SK-N-SH (cell line): ENCODE measurements around the gene CENPQ. TPM values are rescaled to one million over a fixed set of nuclear protein-coding genes. Genes with fewer than 3 reads are reported as not detected.

ENCODE experiments used
- CTCF ChIA-PET: fragments of 300-600, 350-600 bp; formaldehyde crosslinking; extraction: SDS; loops from one replicate; lab custom pipeline; 2021; lab: Yijun Ruan, JAX
- POLR2A ChIA-PET: fragments of 350-600 bp; sonication (Branson Sonifier 250); formaldehyde crosslinking; extraction: SDS; loops from one replicate; lab custom pipeline; 2020; ENCODE audit warnings: antibody characterized with exemption, inconsistent platforms; lab: Yijun Ruan, JAX
- DNase-seq: peaks from one replicate; pipeline ENCODE4 v3.0.0; 2012
- H2AFZ ChIP-seq: fragments of 200-600 bp; sonication (generic); 2 replicates; pipeline ENCODE4 v1.8.1; 2016; ENCODE audit warnings: antibody characterized with exemption, mild to moderate bottlenecking, low read depth
- H3F3A ChIP-seq: fragments of 200-600 bp; sonication (generic); replicated peaks from 2 replicates; pipeline ENCODE3; 2016; ENCODE audit warnings: antibody characterized with exemption, mild to moderate bottlenecking; ENCODE audit not compliant: insufficient read depth
- H3K27ac ChIP-seq, 2 experiments: fragments of 200-500 bp in 1 of 2; fragments of 200-600 bp in 1 of 2; sonication (Bioruptor generic) in 1 of 2; sonication (generic), shearing (Covaris generic) in 1 of 2; 2 replicates each; pipeline versions ENCODE4 v1.5.1 to v1.6.1; 2014 to 2016; ENCODE audit warnings: low read depth in 2 of 2, inconsistent platforms in 1 of 2, low read length in 1 of 2, mild to moderate bottlenecking in 1 of 2, mixed read lengths in 1 of 2
- H3K27me3 ChIP-seq: fragments of 200-600 bp; sonication (generic), shearing (Covaris generic); 2 replicates; pipeline ENCODE4 v1.6.1; 2016; ENCODE audit warnings: mixed run types; ENCODE audit not compliant: insufficient read depth
- H3K36me3 ChIP-seq, 2 experiments: fragments of 200-500 bp in 1 of 2; fragments of 200-600 bp in 1 of 2; sonication (Bioruptor generic) in 1 of 2; sonication (generic) in 1 of 2; replicated peaks in 1 of 2; 2 replicates each; pipeline versions ENCODE3 to v1.5.1; 2014 to 2016; ENCODE audit warnings: low read length in 1 of 2, mild to moderate bottlenecking in 1 of 2; ENCODE audit not compliant: insufficient read depth in 2 of 2, control insufficient read depth in 1 of 2
- H3K4me1 ChIP-seq, 2 experiments: fragments of 200-500 bp in 1 of 2; fragments of 200-600 bp in 1 of 2; sonication (Bioruptor generic) in 1 of 2; sonication (generic), shearing (Covaris generic) in 1 of 2; 2 replicates each; pipeline versions ENCODE4 v1.5.1 to v1.6.1; 2014 to 2016; ENCODE audit warnings: low read depth in 1 of 2, low read length in 1 of 2, mixed run types in 1 of 2; ENCODE audit not compliant: insufficient read depth in 2 of 2, control insufficient read depth in 1 of 2
- H3K4me2 ChIP-seq: fragments of 200-600 bp; sonication (generic), shearing (Covaris generic); 2 replicates; pipeline ENCODE4 v1.6.1; 2017; ENCODE audit warnings: mixed run types
- H3K4me3 ChIP-seq, 2 experiments: fragments of 200-500 bp in 1 of 2; fragments of 200-600 bp in 1 of 2; sonication (Bioruptor generic) in 1 of 2; sonication (generic), shearing (Covaris generic) in 1 of 2; 2 replicates each; pipeline versions ENCODE4 v1.5.1 to v1.8.1; 2014 to 2016; ENCODE audit warnings: low read depth in 2 of 2, inconsistent platforms in 1 of 2, low read length in 1 of 2, mild to moderate bottlenecking in 1 of 2, mixed read lengths in 1 of 2, moderate library complexity in 1 of 2
- H3K79me2 ChIP-seq: fragments of 200-600 bp; sonication (generic); 2 replicates; pipeline ENCODE4 v1.8.1; 2017; ENCODE audit warnings: mild to moderate bottlenecking; ENCODE audit not compliant: insufficient read depth
- H3K9ac ChIP-seq: fragments of 200-600 bp; sonication (generic); 2 replicates; pipeline ENCODE4 v1.6.1; 2017; ENCODE audit warnings: mixed run types
- H3K9me2 ChIP-seq: fragments of 200-600 bp; sonication (generic); 2 replicates; pipeline ENCODE4 v1.6.1; 2017; ENCODE audit warnings: mixed run types
- H3K9me3 ChIP-seq: fragments of 200-600 bp; sonication (generic); 2 replicates; pipeline ENCODE4 v1.6.1; 2017; ENCODE audit warnings: mixed run types, mild to moderate bottlenecking, moderate library complexity
- H4K20me1 ChIP-seq: fragments of 200-600 bp; sonication (generic); 2 replicates; pipeline ENCODE4 v1.6.1; 2017; ENCODE audit warnings: mild to moderate bottlenecking, mixed run types; ENCODE audit not compliant: insufficient read depth
- EZH2phosphoT487 ChIP-seq: fragments of 200-600 bp; sonication (generic); IDR thresholded peaks from 2 replicates; pipeline ENCODE4 v1.6.1; 2017; ENCODE audit warnings: low read depth, mixed run types, mild to moderate bottlenecking, antibody characterized with exemption, moderate library complexity, borderline replicate concordance
- FOSL2 ChIP-seq: IDR thresholded peaks from 2 replicates; pipeline ENCODE4 v1.4.0; 2012; ENCODE audit warnings: low read depth, mild to moderate bottlenecking, moderate library complexity, borderline replicate concordance
- GABPA ChIP-seq: IDR thresholded peaks from 2 replicates; pipeline ENCODE4 v1.4.0; 2012; ENCODE audit warnings: low read depth, mild to moderate bottlenecking
- MXI1 ChIP-seq: IDR thresholded peaks from 2 replicates; pipeline ENCODE4 v1.6.1; 2012; ENCODE audit warnings: mild to moderate bottlenecking, low read depth, low read length, improper control_type of control experiment
- NFIC ChIP-seq: IDR thresholded peaks from 2 replicates; pipeline ENCODE4 v1.4.0; 2012; ENCODE audit warnings: borderline replicate concordance
- POLR2AphosphoS5 ChIP-seq: IDR thresholded peaks from 2 replicates; pipeline ENCODE4 v1.6.1; 2012; ENCODE audit warnings: low read depth, low read length
- RAD21 ChIP-seq: IDR thresholded peaks from 2 replicates; pipeline ENCODE4 v1.6.1; 2012; ENCODE audit warnings: mild to moderate bottlenecking, low read length
- RXRA ChIP-seq: IDR thresholded peaks from 2 replicates; pipeline ENCODE4 v1.4.0; 2012; ENCODE audit warnings: low read depth, mild to moderate bottlenecking, borderline replicate concordance
- SMC3 ChIP-seq: IDR thresholded peaks from 2 replicates; pipeline ENCODE4 v1.6.1; 2012; ENCODE audit warnings: low read depth, low read length, improper control_type of control experiment
- TCF12 ChIP-seq: IDR thresholded peaks from 2 replicates; pipeline ENCODE4 v1.4.0; 2012
- TEAD4 ChIP-seq: IDR thresholded peaks from 2 replicates; pipeline ENCODE4 v1.4.0; 2012; ENCODE audit warnings: mild to moderate bottlenecking, borderline replicate concordance; ENCODE audit not compliant: insufficient read depth
- YY1 ChIP-seq: IDR thresholded peaks from 2 replicates; pipeline ENCODE4 v1.4.0; 2012; ENCODE audit warnings: low read depth, mild to moderate bottlenecking
- WGBS: methylation state at CpG from one replicate; pipeline ENCODE4 v1.1.6; 2017; ENCODE audit warnings: low lambda C conversion rate; 5-methylcytosine and 5-hydroxymethylcytosine counted together
- polyA plus RNA-seq, 3 experiments: library from polyadenylated mRNA; depleted of rRNA; stranded (reverse); fragments of >200 nt; gene quantifications; 2 replicates each; pipeline ENCODE4 v1.2.3, GENCODE V29; 2012
- TF ChIP-seq, protein P1 (sequence below): IDR thresholded peaks from 2 replicates; pipeline ENCODE4 v1.4.0; 2012; ENCODE audit warnings: low read depth, borderline replicate concordance
- TF ChIP-seq, protein P2 (sequence below): IDR thresholded peaks from 2 replicates; pipeline ENCODE4 v1.4.0; 2012; ENCODE audit warnings: low read depth
- TF ChIP-seq, protein P3 (sequence below): IDR thresholded peaks from 2 replicates; pipeline ENCODE4; 2012
- TF ChIP-seq, protein P4 (sequence below): fragments of 200-600 bp; sonication (generic); IDR thresholded peaks from 2 replicates; pipeline ENCODE4 v1.6.1; 2017; ENCODE audit warnings: antibody characterized with exemption, mild to moderate bottlenecking, moderate library complexity

Gene CENPQ
- polyA plus RNA-seq, 1 of the 3 experiments (the other 2 are of a cell fraction): 2.5 TPM

DNA sequence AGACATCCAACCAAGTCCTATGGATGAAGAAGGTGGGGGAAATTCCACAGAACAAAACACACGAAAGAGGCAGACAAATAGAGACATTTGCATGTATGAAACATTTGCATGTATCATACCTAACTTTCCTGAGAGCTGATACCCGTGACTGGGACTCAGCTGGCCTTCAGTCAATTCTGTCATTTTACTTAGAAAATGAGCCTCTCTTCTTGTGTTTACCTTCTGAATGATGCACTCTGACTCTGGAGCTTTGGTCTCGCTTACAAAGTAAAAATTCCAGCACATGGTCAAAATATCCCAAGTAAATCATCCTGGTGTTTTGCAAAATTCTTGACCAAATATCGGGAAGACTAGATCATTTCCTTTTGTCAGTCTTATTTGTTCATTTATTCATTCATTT is 47.0 kb upstream of the CENPQ start:
- WGBS: 34% methylated on average over 4 of the region's 4 CpGs
- ChIA-PET POLR2A (no interaction called here), CTCF (interaction anchor here (1.3 kb wide), 1 partner anchor 1628 kb away, joined by 3 read pairs; no protein-coding TSS in a partner anchor)
- H3K27me3 ChIP-seq: no peaks in the 10 kb centered on the region
- H4K20me1 ChIP-seq: no peaks in the 10 kb centered on the region
- H3K4me2 ChIP-seq: no peak overlapping the region
- no peaks in the 10 kb centered on the region for H3K4me1 ChIP-seq
- H3K9me3 ChIP-seq: no peaks in the 10 kb centered on the region
- H2AFZ ChIP-seq: no peak overlapping the region
- no peak overlapping the region for H3K4me3 ChIP-seq
- H3F3A ChIP-seq: no peaks in the 10 kb centered on the region
- no peaks in the 10 kb centered on the region for H3K79me2 ChIP-seq
- no peak overlapping the region for H3K9ac ChIP-seq
- no peaks in the 10 kb centered on the region for H3K9me2 ChIP-seq
- no peak for DNase-seq
- H3K36me3 ChIP-seq: no peaks in the 10 kb centered on the region
- TF ChIP-seq, protein P1, sequence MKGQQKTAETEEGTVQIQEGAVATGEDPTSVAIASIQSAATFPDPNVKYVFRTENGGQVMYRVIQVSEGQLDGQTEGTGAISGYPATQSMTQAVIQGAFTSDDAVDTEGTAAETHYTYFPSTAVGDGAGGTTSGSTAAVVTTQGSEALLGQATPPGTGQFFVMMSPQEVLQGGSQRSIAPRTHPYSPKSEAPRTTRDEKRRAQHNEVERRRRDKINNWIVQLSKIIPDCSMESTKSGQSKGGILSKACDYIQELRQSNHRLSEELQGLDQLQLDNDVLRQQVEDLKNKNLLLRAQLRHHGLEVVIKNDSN: no peak
- TF ChIP-seq, protein P2, sequence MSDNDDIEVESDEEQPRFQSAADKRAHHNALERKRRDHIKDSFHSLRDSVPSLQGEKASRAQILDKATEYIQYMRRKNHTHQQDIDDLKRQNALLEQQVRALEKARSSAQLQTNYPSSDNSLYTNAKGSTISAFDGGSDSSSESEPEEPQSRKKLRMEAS: no peak
- no peak for TF ChIP-seq TEAD4
- no peak for TF ChIP-seq GABPA
- no peak for TF ChIP-seq FOSL2
- no peak for TF ChIP-seq YY1
- TF ChIP-seq, protein P3, sequence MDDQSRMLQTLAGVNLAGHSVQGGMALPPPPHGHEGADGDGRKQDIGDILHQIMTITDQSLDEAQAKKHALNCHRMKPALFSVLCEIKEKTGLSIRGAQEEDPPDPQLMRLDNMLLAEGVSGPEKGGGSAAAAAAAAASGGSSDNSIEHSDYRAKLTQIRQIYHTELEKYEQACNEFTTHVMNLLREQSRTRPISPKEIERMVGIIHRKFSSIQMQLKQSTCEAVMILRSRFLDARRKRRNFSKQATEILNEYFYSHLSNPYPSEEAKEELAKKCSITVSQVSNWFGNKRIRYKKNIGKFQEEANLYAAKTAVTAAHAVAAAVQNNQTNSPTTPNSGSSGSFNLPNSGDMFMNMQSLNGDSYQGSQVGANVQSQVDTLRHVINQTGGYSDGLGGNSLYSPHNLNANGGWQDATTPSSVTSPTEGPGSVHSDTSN: no peak
- no peak for TF ChIP-seq NFIC
- no peak for TF ChIP-seq SMC3
- TF ChIP-seq MXI1: no peak
- no peak for TF ChIP-seq TCF12
- H3K27ac ChIP-seq: no peak overlapping the region

DNA sequence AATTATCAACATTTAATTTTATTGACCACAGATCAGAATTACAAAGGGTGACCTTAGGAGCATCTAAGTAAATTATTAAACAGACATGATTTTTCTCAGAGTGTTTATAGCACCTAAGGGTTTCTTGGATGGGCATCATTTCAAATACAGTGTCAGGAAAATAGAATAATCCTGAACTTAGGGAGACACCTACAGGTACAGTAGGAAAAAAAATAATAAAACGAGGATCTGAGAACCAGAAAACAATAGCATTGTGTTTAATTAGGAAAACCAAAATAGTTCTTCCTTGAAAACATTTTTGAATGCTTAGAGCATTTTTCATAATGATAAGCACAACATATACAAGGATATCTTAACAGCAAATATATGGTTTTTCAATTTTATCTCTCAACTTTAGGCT is 39.4 kb upstream of the CENPQ start:
- no peaks in the 10 kb centered on the region for H3K36me3 ChIP-seq
- WGBS: 16% methylated on average over 1 of the region's 1 CpG
- no peak overlapping the region for H3K9ac ChIP-seq
- H3K4me2 ChIP-seq: no peak overlapping the region
- no peak overlapping the region for H3K27ac ChIP-seq
- no peaks in the 10 kb centered on the region for H3F3A ChIP-seq
- no peaks in the 10 kb centered on the region for H3K4me1 ChIP-seq
- H3K79me2 ChIP-seq: no peaks in the 10 kb centered on the region
- no peaks in the 10 kb centered on the region for H3K9me3 ChIP-seq
- no peak overlapping the region for H3K4me3 ChIP-seq
- H3K9me2 ChIP-seq: no peaks in the 10 kb centered on the region
- CTCF ChIA-PET: interaction anchor here (1.2 to 2.9 kb wide), 4 partner anchors 14 to 1792 kb away, joined by 3 to 16 read pairs (median 7); no protein-coding TSS in a partner anchor
- H4K20me1 ChIP-seq: no peaks in the 10 kb centered on the region
- peak; percentile 16 for DNase-seq
- TF ChIP-seq FOSL2 (no peak), SMC3 (peak; percentile 15; the same call in 1 of the 2 replicates), EZH2phosphoT487 (no peak), POLR2AphosphoS5 (no peak), RAD21 (peak; percentile 72), RXRA (no peak)
- TF ChIP-seq, protein P3: no peak
- TF ChIP-seq, protein P4, sequence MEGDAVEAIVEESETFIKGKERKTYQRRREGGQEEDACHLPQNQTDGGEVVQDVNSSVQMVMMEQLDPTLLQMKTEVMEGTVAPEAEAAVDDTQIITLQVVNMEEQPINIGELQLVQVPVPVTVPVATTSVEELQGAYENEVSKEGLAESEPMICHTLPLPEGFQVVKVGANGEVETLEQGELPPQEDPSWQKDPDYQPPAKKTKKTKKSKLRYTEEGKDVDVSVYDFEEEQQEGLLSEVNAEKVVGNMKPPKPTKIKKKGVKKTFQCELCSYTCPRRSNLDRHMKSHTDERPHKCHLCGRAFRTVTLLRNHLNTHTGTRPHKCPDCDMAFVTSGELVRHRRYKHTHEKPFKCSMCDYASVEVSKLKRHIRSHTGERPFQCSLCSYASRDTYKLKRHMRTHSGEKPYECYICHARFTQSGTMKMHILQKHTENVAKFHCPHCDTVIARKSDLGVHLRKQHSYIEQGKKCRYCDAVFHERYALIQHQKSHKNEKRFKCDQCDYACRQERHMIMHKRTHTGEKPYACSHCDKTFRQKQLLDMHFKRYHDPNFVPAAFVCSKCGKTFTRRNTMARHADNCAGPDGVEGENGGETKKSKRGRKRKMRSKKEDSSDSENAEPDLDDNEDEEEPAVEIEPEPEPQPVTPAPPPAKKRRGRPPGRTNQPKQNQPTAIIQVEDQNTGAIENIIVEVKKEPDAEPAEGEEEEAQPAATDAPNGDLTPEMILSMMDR: peak; percentile 48
- TF ChIP-seq, all 33 proteins: peak for 3
- Histone ChIP-seq H2AFZ (no peak overlapping the region), H3K27me3 (no peaks in the 10 kb centered on the region)
- POLR2A ChIA-PET: no interaction called here
